Posterior cingulate gyrus (tissue), 11 donors: ENCODE measurements around the gene CADM2.
A peak's percentile ranks its signal among the peaks of the same experiment; 100 is the strongest.
"Not testable (repeated sequence)": the region's sequence is repeated elsewhere in the genome, so short reads cannot be mapped to it uniquely, and the experiment has no call there.

Source experiments
- DNase-seq, 10 donors: peaks; one replicate each; pipeline versions ENCODE4 v3.0.0 to v3.0.0-alpha.2; 2020 to 2021; ENCODE audit warnings: mixed read lengths in 3 of 10
- intact Hi-C: fragments of 100-400 bp; cut with DNase I; formaldehyde crosslinking; loops from one replicate; pipeline ENCODE4 v1.15.1; 2023

Gene CADM2

DNA sequence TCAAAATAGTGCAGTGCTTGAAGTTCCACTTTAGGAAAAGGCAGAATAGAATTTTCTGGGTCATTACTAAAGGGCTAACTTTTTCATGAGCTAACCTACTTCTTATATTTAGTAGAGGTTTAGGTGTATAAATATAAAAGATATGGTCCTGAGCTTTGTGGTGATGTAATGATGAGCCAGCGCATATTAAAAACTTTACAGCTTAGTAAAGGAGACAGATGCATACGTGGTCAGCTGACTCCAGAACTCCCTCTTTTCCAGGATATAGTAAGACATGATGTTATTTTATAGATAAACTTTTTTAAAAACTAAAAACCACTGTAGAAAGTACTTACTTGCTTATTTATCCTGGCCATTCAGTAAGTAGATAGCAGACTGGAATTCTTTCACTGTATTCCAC is 895.0 kb downstream of the CADM2 start:
- intact Hi-C loops, result no loop called here
- DNase-seq, result no peak

DNA sequence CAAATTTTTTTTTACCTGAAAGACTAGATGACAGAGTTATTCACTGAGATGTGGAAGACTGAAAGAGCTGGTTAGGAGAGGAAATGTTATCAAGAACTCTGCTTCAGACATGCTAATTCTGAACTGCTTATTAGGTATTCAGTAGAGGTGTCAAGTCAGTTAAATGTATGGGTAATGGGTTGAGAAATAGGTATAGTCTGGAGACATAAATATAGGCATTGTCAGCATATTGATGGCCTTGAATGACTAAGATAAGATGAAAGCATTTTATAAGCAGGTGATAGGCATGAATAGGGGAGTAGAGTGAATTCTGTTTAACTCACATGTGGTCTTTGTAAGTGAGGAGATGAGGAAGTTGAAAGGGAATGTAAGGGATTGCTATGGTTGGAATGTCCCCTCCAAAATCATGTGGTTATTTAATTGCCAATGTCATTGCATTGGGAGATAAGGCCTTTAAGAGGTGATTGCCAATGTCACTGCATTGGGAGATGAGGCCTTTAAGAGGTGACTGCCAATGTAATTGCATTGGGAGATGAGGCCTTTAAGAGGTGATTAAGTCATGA is 904.2 kb downstream of the CADM2 start:
- DNase-seq, result no peak
- intact Hi-C loops, result no loop called here

DNA sequence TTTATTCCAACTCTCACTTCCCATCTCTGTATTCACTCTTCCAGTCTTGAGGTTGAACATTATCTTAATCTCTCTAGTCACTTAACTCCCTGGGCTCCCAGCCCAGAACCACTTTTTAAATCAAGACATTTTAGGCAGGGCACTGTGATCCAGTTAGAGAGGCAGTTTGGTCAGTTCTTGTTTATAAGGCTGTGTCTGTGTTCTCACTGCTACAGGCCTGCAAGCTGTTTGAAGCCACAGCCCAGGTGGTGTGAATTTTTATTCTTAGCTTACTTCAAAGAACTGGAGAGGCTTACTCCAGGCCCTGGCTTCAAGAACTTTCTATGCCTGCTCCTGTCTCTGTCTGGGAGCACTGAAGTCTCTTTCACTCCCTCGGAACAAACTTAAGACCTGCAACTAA is 906.1 kb downstream of the CADM2 start:
- intact Hi-C loops, result no loop called here
- no peak for DNase-seq

DNA sequence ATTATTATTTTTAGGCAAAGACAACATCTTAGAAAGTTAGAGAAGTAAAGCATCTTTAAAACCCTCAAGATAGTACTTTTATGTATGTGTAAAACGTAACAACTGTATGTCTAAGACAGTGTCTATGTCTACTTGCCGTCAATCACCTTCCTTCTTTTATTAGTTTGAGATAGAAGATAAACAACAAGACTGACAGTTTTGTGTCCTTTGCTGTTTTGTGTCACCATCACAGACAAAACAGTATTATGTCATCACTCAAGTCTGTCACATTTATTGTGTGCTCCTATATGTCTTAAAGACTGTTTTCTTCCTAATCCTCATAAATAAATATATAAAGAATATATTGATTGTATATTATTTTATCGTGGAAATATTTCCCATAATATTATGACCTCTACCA is 908.3 kb downstream of the CADM2 start:
- intact Hi-C loops, result no loop called here
- DNase-seq, result no peak

DNA sequence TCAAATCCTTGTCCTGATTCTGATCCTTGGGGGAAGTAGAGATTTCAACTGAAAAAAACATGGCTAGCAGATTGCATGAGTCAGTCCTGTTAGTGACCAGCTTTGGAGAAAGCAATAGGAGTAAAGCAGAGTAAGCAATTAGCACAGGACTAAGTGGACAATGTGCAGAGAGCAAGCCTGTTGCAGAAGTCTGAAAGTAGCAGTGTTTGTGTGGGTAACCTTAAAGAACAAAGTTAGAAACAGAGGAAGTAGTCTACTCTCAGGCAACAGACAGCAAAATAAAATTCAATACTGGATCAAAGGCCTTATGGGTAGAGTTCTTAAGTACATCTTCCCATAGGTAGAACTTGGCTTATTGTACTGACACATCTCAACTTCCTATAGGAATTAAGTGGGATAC is 916.8 kb downstream of the CADM2 start:
- intact Hi-C loops, result no loop called here
- DNase-seq, result no peak

DNA sequence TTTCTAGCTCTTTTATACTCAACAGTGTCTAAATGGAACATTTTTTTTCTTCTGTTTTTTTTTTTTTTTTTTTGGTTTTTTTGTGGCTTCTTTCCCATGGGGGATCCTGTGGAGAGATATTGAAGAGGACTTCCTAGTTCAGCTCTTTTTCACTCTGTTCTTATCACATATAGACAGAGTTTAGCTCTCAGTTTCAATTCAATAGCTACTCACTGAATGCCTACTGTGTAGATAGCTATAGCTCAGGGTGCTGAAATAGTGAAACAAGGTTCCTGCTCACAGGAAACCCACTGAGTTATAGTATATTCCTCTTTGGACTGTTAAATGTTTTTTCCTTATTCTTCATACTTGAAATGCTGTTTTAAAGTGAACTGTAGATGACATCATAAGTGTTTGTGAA is 918.8 kb downstream of the CADM2 start:
- intact Hi-C loops, result no loop called here
- no peak for DNase-seq

DNA sequence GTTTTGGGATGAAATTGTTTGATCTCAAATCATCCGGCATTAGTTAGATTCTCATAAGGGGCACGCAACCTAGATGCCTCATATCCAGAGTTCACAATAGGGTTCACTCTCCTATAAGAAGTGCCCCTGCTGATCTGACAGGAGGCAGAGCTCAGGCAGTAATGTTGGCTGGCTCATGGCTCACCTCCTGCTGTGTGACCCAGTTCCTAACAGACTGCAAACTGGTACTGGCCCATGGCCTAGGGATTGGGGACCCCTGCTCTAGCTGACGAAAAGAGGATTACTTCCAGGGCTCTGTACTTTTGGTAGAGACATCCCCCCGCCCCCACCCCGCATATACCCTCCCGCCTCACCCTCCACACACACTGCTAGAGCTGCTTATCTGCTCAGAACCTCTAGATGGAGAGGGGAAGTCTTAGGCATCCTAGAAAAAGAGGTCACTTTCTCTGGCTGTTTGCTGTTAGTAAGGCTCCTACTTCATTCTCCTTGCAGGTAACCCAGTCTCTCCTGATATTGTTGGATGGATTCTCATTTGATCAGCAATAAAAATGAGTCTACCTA is 923.1 kb downstream of the CADM2 start:
- intact Hi-C loops, result no loop called here
- DNase-seq, result no peak

DNA sequence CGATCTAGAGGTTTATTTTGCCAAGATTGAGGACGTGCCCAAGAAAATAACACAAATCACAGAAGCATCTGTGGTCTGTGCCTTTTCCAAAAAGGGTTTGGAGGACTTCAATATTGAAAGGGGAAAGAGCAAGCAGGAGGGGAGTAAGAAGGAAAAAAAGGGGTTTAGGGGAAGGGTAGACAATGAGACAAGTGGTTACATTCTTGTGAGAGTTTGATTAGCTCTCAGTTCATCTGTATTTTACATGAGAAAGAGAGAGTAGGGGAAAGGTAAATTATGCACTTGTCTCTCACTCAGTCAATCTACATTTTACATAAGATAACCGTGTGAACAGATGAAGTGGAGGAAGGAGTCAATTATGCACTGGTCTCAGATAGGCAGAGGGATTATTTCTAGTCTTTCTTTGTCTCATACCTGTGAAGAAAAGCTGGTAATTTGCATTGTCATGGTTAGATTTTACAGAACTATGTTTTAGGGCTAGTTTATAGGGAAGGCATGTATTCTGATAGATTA is 931.3 kb downstream of the CADM2 start:
- DNase-seq, result no peak
- intact Hi-C loops, result no loop called here

DNA sequence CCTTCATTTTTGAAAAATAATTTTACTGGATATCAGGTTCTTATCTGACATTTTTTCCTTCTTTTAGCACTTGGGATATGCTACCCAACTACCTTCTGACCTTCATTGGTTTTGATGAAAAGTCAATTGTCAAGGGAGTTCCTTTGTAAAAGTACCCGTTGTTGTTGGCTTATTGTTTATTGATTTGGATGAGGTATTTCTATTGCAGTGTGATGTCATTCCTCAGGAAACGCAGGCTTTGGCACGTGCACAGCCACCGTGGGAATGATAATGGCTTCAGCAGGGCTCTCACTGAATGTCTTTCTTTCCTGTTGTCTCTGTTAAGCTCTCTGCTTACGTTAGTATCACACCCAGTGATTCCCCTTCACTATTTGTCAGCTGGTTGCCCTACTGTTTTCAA is 944.6 kb downstream of the CADM2 start:
- no peak for DNase-seq
- intact Hi-C loops, result no loop called here

DNA sequence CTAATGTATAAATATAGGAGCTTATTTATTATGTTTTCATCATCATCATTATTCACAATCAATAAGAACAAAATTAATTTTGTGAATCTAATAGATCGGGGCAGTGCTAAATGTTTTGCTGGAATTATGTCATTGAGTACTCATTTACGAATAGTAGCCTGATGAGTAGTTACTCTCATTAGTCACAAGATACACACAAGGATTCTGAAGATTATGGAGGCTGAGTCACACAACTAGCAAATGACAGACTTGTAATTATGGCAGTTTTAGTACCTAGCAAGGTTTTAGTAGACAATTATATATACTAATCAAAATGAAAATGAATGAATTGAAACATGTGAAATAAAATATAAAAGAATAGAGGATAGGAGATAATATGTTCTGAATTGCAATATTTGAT is 954.2 kb downstream of the CADM2 start:
- no peak for DNase-seq
- intact Hi-C loops, result no loop called here

DNA sequence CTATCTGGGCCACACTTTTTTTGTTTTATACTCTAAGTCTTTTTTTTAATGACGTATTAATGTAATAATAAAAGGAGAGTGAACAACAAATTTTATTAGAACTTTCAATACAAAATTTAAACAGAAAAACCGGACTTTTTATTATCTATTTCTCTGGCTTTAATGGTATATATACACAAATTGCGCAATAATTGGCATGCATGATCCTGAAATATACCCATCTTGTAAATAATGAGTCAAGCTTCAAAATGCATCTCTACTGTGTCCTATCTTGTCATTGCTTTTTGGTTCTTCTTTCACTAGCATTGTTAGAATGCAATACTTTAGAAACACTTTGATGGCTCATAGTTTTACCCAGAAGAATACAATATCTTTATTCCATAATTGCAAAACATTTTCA is 963.6 kb downstream of the CADM2 start:
- intact Hi-C loops, result no loop called here
- DNase-seq, result no peak

DNA sequence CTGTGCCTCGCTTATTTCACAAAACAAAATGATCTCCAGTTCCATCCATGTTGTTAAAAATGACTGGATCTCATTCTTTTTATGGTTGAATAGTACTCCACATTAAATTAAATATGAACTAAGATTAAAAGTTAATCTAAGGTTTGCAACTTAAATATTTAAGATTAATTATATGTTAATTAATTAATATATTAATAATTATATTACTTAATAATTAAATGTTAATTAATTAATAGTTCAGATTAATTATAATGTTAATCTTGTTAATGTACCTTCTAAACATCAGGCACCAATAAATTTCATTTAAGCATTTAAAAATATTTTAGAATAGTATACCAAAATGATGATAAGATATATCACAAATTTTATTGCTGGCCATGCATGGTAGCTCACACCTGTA is 971.9 kb downstream of the CADM2 start:
- intact Hi-C loops, result no loop called here
- DNase-seq, result no peak

DNA sequence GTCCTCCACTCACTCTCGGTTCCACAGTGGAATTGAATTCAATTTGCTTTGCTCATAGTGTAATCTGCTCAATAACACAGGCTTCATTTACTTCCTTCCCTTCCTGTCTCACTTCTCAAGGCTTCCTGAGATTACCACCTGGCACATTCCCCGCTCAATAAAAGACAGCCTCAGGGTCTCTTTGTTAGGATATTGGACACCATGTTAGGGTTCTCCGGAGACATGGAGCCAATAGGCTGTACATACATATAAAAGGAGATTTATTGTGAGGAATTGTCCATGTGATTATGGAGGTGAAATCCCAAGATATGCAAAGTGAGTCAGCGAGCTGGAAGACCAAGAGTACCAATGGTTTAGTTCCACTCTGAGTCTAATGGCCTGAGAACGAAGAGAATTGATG is 974.5 kb downstream of the CADM2 start:
- intact Hi-C loops, result no loop called here

DNA sequence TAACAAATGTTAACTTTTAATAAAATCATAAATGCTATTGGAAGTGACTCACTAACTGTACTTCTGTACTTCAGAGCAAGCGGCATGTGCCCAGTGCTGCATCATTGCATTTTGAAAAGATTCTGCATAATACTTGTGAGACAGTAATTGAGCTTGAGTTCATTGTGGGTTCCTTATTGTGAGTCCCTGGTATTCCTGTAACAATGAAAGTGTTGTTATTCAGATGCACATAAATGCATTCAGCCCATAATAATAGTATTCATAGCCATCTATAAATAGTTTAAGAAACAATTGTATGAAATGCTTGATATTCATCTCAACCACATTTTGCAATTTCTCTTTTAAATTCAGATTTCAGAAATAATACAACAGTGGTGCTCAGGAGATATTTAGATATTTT is 976.4 kb downstream of the CADM2 start:
- DNase-seq, result no peak
- intact Hi-C loops, result no loop called here

More for the DNA sequence above, 974.5 kb downstream of the CADM2 start:
- no peak for DNase-seq

DNA sequence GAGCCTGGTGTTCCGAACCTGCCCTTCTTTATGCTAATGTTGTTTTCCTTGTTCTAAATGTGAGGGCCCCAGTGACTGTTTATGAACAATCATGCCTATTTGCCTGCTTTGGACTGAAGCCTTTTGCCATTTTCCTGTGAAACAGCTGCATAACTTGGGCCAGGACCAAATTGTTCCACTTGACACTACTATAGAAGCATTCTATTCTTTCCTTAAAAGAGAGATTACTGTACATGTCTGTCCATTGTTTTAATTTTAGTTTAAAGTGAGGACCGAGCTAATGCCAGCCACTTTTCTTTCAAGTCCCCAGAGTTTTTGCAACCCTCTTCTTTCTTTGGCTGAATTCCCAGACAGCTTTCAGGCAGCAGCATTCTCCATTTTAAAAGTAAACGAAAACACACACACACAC is 980.3 kb downstream of the CADM2 start:
- peak in 6 of 10 donors; percentile 6 to 79 (median 26) for DNase-seq
- intact Hi-C loops, result no loop called here

DNA sequence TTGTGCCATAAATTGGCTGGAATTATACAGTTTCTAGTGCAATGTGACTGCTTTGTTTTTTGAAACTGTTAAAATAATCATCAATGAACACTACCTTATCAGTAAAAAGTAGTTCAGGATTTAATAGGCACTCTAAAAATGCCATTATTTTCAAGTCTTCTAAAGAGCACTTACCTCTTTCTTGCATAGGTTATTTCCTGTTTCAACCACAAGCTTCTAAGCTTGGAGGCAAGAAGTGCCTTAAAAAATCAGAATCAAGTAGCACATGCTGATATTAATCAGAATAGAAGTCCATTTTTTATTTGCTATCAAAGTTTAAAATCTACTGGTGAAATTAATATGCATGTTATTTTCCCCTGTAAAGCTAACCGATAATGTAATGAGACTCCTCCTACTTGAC is 991.6 kb downstream of the CADM2 start:
- DNase-seq, result no peak
- intact Hi-C loops, result no loop called here

DNA sequence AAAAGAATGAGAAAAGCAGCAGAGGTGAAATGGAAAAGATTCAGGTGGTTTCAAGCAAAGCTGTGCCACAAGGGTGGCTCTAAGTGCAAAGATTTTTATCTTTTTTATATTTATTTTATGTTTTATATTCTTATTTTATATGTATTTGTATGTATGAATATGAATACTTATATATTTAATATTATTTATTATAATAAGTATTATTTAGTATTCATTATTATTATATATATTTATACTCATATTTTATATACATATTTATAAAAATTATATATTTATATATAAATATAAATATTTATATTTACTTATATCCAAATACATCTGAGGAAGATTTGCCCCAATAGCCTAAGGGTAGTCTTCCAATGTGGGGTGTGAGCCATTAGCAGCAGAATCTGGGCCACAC is 1002.0 kb downstream of the CADM2 start:
- DNase-seq, result no peak
- intact Hi-C loops, result no loop called here

DNA sequence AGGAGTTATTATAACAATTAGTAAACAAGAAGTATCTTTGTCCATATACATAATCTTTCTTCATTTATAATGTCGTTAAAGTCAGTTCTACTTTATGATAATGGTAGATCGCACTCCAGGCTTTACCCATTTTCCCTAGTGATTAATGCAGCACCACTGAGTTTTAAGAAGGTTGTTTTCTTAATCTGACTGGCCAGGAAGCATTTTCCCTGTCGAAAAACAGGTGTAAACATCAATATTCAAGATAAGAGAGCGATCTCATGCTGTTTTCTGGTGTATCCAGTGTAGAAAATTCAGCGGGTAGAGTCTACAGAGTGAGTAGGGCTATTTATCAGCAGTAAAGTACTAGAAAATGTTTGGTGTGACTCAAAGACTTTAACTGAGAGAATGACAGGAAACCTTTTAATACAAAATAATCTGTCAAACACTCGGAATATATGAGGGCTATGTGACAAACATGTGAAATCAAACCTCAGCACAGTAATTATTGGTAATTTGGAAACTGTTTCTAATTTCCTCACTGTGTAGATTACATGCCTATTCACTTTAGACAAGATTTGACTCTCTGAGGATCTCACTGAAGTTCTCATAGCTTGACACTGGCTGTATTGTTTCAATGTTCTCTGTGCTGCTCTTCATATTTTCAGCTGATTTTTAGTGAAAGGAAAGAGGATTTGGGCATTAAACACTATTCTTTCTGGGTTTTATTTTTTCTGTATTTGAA is 1019.0 kb downstream of the CADM2 start:
- DNase-seq, result no peak
- intact Hi-C loops, result no loop called here

DNA sequence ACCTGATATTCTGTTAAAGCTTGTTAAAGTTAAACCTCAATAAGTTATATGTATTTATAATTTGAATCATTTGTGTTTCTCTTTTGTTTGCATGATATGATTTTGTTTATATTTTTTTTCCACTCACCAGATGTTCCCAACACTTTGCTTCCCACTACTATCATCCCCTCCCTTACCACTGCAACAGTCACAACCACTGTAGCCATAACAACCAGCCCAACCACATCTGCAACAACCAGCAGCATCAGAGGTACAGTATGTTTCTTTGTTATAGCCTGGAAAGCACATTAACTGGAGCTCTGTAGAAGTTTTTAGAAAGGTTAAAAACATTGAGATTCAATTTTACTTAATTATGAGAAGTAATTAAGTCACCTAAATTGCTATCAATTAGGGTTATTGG is 1020.2 kb downstream of the CADM2 start:
- intact Hi-C loops, result no loop called here
- no peak for DNase-seq

DNA sequence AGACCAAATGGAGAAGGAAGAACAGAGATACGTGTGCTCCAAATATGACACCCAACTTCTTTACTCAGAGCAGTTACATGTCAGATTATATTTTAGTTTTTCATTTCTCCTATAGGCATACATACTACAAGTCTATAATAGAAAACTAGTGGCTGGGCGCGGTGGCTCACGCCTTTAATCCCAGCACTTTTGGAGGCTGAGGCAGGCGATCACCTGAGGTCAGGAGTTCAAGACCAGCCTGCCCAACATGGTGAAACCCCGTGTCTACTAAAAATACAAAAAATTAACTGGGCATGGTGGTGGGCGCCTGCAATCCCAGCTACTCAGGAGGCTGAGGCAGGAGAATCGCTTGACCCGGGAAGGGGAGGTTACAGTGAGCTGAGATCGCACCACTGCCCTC is 1030.8 kb downstream of the CADM2 start:
- peak in 1 of 10 donors; percentile 56 for DNase-seq
- intact Hi-C loops, result not testable (repeated sequence)

DNA sequence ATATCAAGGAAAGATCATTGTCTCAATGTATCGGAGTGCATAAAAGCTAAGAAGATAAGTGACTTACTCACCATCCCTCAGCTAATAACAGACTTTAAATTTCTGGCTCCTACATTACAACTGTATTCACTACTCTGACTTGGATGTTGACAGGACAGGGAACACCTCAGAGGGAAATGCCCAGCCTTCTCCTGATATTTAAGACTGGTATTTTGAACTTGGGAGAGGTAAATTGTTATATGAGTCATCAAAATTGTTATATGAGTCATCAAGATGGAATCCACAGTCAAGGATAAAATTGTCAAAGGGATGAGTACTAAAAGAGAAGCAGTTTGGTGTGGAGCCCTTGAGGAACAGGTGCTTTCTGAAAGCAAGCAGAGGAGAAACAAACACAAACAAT is 1070.8 kb downstream of the CADM2 start:
- DNase-seq, result no peak
- intact Hi-C loops, result no loop called here

DNA sequence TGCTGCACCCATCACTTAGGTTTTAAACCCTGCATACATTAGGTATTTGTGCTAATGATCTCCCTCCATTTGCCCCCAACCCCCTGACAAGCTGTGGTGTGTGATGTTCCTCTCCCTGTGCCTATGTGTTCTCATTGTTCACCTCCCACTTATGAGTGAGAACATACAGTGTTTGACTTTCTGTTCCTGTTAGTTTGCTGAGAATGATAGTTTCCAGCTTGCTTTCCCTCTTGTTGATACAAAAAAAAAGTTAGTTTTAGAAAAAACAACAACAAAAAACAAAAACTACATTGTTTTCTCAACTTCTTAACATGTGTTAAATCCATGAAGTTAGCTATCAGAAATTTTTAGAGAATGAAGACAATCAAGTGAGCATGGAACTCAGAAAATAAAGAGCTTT is 1079.1 kb downstream of the CADM2 start:
- DNase-seq, result no peak
- intact Hi-C loops, result no loop called here
